GM18873 (cell line): ENCODE data around the gene LRCH3.

Source experiments
- ATAC-seq: cut with Tn5 transposase; IDR thresholded peaks from one replicate; pipeline ENCODE4 v1.9.1; 2021; ENCODE audit warnings: mild to moderate bottlenecking, moderate library complexity, moderate number of reproducible peaks; ENCODE audit not compliant: unreplicated experiment, low FRiP score

Gene LRCH3

DNA sequence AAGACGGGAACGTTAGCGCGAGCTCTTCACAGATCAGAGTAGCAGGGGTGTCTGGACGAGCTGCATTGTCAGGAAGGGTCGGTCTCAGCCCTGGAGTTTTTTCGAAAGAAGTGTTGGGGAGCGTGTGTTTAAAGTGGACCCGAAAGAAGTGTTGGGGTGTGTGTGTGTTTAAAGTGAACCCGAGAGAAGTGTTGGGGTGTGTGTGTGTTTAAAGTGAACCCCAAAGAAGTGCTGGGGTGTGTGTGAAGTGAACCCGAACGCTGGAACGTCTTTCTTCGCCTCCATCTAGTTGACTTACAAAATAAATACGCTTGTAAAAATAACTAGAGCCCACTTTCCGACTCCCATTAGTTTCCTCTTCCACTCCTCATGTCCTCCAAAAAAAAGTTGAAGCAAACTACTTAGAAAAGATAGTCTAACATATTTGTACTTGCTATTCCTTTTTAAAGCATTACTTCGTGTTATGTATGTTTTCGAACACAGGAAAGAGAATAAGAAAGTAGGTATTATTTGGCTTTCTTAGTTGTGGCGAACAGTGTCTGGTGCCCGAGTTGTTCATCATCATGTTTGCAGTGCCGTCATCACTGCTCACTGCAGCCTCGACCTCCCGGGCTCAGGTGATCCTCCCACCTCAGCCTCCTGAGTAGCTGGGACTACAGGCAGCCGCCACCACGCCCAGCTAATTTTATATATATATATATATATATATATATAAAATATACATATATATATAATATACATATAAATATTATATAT lies 1.0 kb downstream of the LRCH3 start:
- ATAC-seq, result peak; percentile 4

- ATAC-seq, result no peak
Measured at GRCh38 chr3:197793247-197793646, 2.2 kb downstream of the LRCH3 start.

- ATAC-seq, result no peak
Measured at GRCh38 chr3:197794115-197794514, 3.1 kb downstream of the LRCH3 start.

- ATAC-seq, result no peak
Measured at GRCh38 chr3:197795200-197795599, 4.1 kb downstream of the LRCH3 start.

DNA sequence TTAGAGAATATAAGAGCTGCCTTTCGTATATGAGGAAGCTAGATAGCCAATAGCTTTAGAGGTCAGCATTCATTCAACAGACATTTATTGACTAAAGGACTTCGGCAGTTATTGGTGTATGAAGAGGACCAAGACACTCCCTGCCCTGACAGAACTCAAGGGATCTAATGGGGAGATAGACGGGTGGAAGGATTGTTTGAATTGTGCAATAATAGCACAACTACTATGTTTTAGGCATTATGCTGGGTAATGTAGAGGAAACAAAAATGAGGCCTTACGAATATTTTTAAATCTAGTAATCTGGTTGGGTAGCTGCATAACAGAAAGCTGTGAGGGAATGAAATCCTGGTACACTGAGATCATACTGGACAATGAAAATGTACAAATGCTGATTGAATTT lies 5.0 kb downstream of the LRCH3 start:
- no peak for ATAC-seq

- peak; percentile 50 for ATAC-seq
Measured at GRCh38 chr3:197798863-197799262, 7.8 kb downstream of the LRCH3 start.

GRCh38 chr3:197800379-197800778 lies 9.3 kb downstream of the LRCH3 start:
- no peak for ATAC-seq

- no peak for ATAC-seq
Measured at GRCh38 chr3:197801891-197802778, 11.1 kb downstream of the LRCH3 start.

DNA sequence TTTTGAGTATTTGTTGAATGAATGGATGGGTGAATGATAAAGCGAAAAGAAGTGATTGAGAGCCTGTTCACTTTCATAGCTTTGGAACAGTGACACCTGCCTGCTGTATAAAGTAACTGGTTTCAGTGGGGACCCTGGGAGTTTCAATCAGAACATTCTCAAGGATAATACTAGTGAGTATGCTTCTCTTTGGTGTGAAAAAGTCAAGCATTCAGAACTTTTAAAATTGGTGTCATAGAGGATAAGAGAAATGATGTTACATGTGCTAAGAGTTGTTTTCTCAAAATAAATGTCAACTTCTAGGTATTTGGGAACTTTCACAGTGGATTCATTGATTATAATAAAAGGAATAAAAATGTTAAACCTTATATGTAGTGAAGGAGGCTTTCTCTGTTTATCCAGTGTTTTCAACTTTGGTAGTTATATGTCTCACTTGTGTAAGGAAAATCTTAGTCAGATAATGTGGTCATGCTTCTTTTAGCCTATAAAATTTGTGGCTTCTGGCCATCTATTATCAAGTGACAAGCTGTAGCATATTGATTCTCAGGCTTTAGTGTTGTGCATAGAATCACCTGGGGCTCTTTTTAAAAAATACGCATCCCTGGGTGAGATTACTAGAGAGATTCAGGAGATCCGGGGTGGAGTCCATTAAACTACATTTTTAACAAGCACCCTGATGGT lies 11.9 kb downstream of the LRCH3 start:
- ATAC-seq, result no peak

- no peak for ATAC-seq
Measured at GRCh38 chr3:197804511-197804910, 13.5 kb downstream of the LRCH3 start.

GRCh38 chr3:197807969-197808587 lies 17.0 kb downstream of the LRCH3 start:
- ATAC-seq, result no peak

GRCh38 chr3:197809356-197810020 lies 18.4 kb downstream of the LRCH3 start:
- ATAC-seq, result no peak

GRCh38 chr3:197810901-197811300 lies 19.8 kb downstream of the LRCH3 start:
- no peak for ATAC-seq

GRCh38 chr3:197811343-197811742 lies 20.3 kb downstream of the LRCH3 start:
- ATAC-seq, result no peak

DNA sequence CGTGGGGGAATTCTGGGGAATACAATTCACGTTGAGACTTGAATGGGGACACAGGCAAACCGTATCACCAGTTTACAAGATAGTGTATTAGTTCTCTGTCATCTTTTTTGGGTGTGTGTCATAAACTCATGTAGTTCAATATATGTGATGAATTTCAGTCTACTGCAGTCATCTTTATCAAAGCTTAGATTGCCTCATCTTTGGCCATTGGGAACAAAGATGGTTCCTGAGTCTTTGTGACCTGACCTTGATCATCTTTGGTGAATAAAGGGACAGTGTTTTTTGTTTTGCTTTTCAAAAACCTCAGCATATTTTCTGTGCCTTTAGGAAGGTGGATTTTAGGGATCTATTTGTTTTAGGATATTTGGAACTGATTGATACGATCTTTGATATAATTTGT lies 23.3 kb downstream of the LRCH3 start:
- no peak for ATAC-seq

DNA sequence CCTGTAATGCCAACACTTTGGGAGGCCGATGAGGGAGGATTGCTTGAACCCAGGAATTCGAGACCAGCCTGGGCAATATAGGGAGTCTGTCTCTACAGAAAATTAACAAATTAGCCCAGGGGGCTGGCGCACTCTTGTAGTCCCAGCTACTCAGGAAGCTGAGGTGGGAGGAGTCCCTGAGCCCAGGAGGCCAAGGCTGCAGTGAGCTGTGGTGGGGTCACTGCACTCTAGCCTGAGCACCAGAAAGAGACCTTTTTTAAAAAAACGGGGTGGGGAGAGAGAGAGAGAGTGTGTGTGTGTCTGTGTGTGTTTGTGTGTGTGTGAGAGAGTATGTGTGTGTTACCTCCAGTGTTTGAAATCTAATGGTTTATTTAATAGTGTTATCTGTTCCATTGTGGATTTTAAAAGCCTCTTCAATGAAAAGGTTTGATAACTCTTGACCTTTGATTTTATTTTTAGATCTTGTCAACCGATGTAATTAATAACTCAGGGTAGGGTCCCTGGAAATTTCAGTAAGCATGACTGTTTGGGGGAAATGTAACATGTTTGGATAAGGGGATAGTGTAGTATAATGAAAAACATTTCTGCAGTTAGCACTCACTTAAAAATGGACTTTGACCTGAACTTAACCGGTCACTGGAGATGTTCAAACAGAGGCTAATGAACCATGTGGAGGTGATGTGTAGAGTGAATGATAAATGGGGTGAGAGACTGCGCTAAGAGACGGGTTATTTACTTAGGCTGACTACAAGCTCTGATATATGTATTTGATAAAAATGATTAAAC lies 29.7 kb downstream of the LRCH3 start:
- no peak for ATAC-seq

DNA sequence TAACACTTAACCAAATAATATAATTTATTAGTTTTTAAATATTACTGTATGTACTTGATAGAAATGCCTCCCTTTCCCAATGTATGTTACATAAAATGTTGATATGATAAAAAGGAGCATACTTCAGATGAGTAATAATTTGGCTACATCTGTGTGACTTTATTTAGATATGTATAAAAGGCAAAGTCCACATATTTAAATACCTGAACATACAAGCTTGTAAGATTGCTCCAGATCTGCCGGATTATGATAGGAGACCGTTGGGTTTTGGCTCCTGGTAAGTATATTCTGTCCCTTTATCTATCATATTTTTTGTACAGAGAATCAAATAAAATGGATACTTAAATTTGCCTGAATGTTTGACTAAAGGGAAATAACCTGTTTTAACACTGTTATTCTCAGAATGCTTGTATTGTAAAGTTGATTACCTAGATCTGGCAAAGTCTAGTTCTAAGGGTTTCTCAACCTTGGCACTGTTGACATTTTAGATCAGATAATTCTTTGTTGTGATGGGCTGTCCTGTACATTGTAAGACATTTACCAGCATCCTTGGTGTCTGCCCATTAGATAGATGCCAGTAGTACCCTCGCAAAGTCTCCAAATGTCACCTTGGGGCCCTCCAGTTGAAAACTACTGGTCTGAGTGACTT lies 38.5 kb downstream of the LRCH3 start:
- ATAC-seq, result no peak

DNA sequence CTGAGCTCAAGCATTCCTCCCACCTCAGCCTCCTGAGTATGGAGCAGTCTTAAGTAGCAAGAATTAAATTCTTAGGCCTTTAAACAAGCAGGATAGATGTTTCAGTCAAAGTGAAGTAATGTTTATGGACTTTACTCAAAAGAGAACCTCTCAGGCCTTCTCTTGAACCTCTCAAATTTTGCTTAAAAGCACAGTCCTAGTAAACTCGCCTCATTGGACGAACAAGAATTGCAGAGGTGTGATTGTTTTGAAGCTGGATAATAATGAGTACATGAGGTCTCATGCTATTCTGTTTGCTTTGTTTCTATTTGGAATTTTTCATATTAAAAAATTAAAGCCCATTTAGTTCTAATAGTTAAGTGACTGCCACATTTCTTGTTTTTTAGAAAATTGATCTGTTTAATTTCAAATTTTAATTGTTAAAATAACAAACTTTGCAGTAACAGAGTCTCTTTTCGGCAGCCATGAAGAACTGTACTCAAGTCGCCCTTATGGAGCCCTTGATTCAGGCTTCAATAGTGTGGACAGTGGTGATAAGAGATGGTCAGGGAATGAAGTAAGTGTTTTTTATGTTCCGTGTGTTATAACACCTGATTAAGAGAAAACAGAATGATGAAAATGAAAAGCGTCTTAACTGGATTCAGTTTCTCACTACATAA lies 39.4 kb downstream of the LRCH3 start:
- no peak for ATAC-seq

- no peak for ATAC-seq
Measured at GRCh38 chr3:197830967-197831313, 39.9 kb downstream of the LRCH3 start.
